HCT116 (cell line): ENCODE results near the gene THEMIS. TPM values are rescaled to one million over a fixed set of nuclear protein-coding genes. Genes with fewer than 3 reads are reported as not detected.

ENCODE experiments used
- ATAC-seq: fragments of 200-7000 bp; cut with Tn5 transposase; 2 replicates; pipeline ENCODE4 v1.9.1; 2020; ENCODE audit warnings: mild to moderate bottlenecking, moderate library complexity
- BruUV-seq: library from RNA; stranded (reverse); fragments of 400-500 nt; replicated peaks from 2 replicates; lab custom pipeline; 2021; lab: Mats Ljungman, UMichigan
- CTCF ChIA-PET: fragments of 300-600 bp; sonication (Branson Sonifier 250); formaldehyde crosslinking; loops from one replicate; lab custom pipeline; 2021; ENCODE audit warnings: antibody characterized with exemption; lab: Charles Lee
- POLR2A ChIA-PET: fragments of 300-600, 350-600 bp; sonication (Branson Sonifier 250); formaldehyde crosslinking; loops from one replicate; lab custom pipeline; 2021; ENCODE audit warnings: antibody characterized with exemption; lab: Charles Lee
- RAD21 ChIA-PET, 2 experiments: fragments of 300-600 bp; sonication (Branson Sonifier 250); formaldehyde crosslinking; loops; one replicate each; lab custom pipeline; 2023; ENCODE audit warnings: low total read pairs in 2 of 2; ENCODE audit not compliant: uncharacterized antibody in 2 of 2, unreplicated experiment in 2 of 2, low non-redundant PET in 1 of 2; lab: Charles Lee
- DNase-seq: peaks from one replicate; pipeline ENCODE4 v3.0.0-alpha.2; 2010; ENCODE audit warnings: low read depth, low spot score
- H2AFZ ChIP-seq: fragments of 200-600 bp; shearing (Covaris generic), sonication (generic); 2 replicates; pipeline ENCODE4 v1.6.1; 2017; ENCODE audit warnings: low read depth, mixed run types, mixed read lengths, antibody characterized with exemption, low read length; ENCODE audit not compliant: poor library complexity, severe bottlenecking
- H3K27ac ChIP-seq: 2 replicates; pipeline ENCODE4 v1.5.1; 2012; ENCODE audit warnings: low read depth, low read length
- H3K27me3 ChIP-seq: fragments of 200-600 bp; sonication (generic); 2 replicates; pipeline ENCODE4 v1.6.1; 2016; ENCODE audit warnings: mixed run types, low read length, mixed read lengths; ENCODE audit not compliant: insufficient read depth
- H3K36me3 ChIP-seq, 2 experiments: fragments of 200-500 bp in 1 of 2; fragments of 200-600 bp in 1 of 2; sonication (Bioruptor generic) in 1 of 2; sonication (generic) in 1 of 2; 2 replicates each; pipeline versions ENCODE4 v1.5.1 to v1.6.1; 2014 to 2016; ENCODE audit warnings: low read length in 2 of 2, inconsistent platforms in 1 of 2, mixed read lengths in 1 of 2, mixed run types in 1 of 2; ENCODE audit not compliant: insufficient read depth in 2 of 2, control insufficient read depth in 1 of 2
- H3K4me1 ChIP-seq, 2 experiments: fragments of 200-600 bp in 1 of 2; sonication (generic) in 1 of 2; 2 replicates each; pipeline versions ENCODE4 v1.5.1 to v1.6.1; 2012 to 2017; ENCODE audit warnings: low read length in 2 of 2, inconsistent platforms in 1 of 2, mild to moderate bottlenecking in 1 of 2, mixed read lengths in 1 of 2, mixed run types in 1 of 2, moderate library complexity in 1 of 2; ENCODE audit not compliant: insufficient read depth in 2 of 2, control insufficient read depth in 1 of 2
- H3K4me2 ChIP-seq: fragments of 200-600 bp; sonication (generic); 2 replicates; pipeline ENCODE4 v1.6.1; 2017; ENCODE audit warnings: mixed run types, low read length, mixed read lengths
- H3K4me3 ChIP-seq, 2 experiments: fragments of 200-600 bp in 1 of 2; sonication (generic) in 1 of 2; replicated peaks in 1 of 2; 2 replicates each; pipeline ENCODE4 v1.5.1; 2011 to 2016; ENCODE audit warnings: low read length in 2 of 2, control low read depth in 1 of 2, low read depth in 1 of 2, mild to moderate bottlenecking in 1 of 2, mixed read lengths in 1 of 2, mixed run types in 1 of 2
- H3K79me2 ChIP-seq: fragments of 200-600 bp; sonication (generic); 2 replicates; pipeline ENCODE4 v1.6.1; 2017; ENCODE audit warnings: mild to moderate bottlenecking, mixed run types, low read length, moderate library complexity, mixed read lengths; ENCODE audit not compliant: insufficient read depth
- H3K9ac ChIP-seq: fragments of 200-600 bp; sonication (generic); 2 replicates; pipeline ENCODE4 v1.6.1; 2016; ENCODE audit warnings: low read length, mixed read lengths
- H3K9me2 ChIP-seq: fragments of 200-600 bp; sonication (generic), shearing (Covaris generic); 2 replicates; pipeline ENCODE4 v1.6.1; 2017; ENCODE audit warnings: mixed run types, mild to moderate bottlenecking, moderate library complexity; ENCODE audit not compliant: insufficient read depth
- H3K9me3 ChIP-seq, 2 experiments: fragments of 200-500 bp in 1 of 2; fragments of 200-600 bp in 1 of 2; sonication (Bioruptor generic) in 1 of 2; sonication (generic) in 1 of 2; 2 replicates each; pipeline ENCODE4 v1.6.1; 2014 to 2017; ENCODE audit warnings: low read length in 2 of 2, mixed read lengths in 2 of 2, inconsistent platforms in 1 of 2, low read depth in 1 of 2, mild to moderate bottlenecking in 1 of 2, mixed run types in 1 of 2, moderate library complexity in 1 of 2; ENCODE audit not compliant: control insufficient read depth in 1 of 2, insufficient read depth in 1 of 2
- H4K20me1 ChIP-seq: fragments of 200-600 bp; sonication (generic), shearing (Covaris generic); 2 replicates; pipeline ENCODE4 v1.6.1; 2017; ENCODE audit warnings: mixed run types, mild to moderate bottlenecking, moderate library complexity; ENCODE audit not compliant: insufficient read depth
- ATF3 ChIP-seq: IDR thresholded peaks from 2 replicates; pipeline ENCODE4 v1.6.1; 2012
- CBX3 ChIP-seq: IDR thresholded peaks from 2 replicates; pipeline ENCODE4 v1.6.1; 2012; ENCODE audit warnings: low read depth
- CTCF ChIP-seq, 3 experiments: fragments of 200-600 bp in 1 of 3; sonication (generic) in 1 of 3; IDR thresholded peaks in 2 of 3; conservative IDR thresholded peaks in 1 of 3; 2 replicates each; pipeline ENCODE4 v1.5.1; 2012 to 2017; ENCODE audit warnings: low read depth in 2 of 3, low read length in 2 of 3, antibody characterized with exemption in 1 of 3, borderline replicate concordance in 1 of 3, control low read depth in 1 of 3, mild to moderate bottlenecking in 1 of 3, mixed read lengths in 1 of 3, mixed run types in 1 of 3, moderate library complexity in 1 of 3; ENCODE audit not compliant: insufficient read depth in 1 of 3
- EGR1 ChIP-seq: IDR thresholded peaks from 2 replicates; pipeline ENCODE4 v1.6.1; 2012; ENCODE audit warnings: low read depth
- ELF1 ChIP-seq: IDR thresholded peaks from 2 replicates; pipeline ENCODE4 v1.6.1; 2012; ENCODE audit warnings: low read depth, borderline replicate concordance
- FOSL1 ChIP-seq: IDR thresholded peaks from 2 replicates; pipeline ENCODE4 v1.6.1; 2012; ENCODE audit warnings: low read depth
- SP1 ChIP-seq: IDR thresholded peaks from 2 replicates; pipeline ENCODE4 v1.6.1; 2012; ENCODE audit warnings: low read depth
- ZBTB33 ChIP-seq: IDR thresholded peaks from 2 replicates; pipeline ENCODE4 v1.6.1; 2011; ENCODE audit warnings: mild to moderate bottlenecking, low read length, moderate library complexity; ENCODE audit not compliant: insufficient replicate concordance; ENCODE audit errors: extremely low read depth
- ZFX ChIP-seq: fragments of 450-650 bp; IDR thresholded peaks from 2 replicates; pipeline ENCODE4 v1.6.1; 2017
- intact Hi-C: fragments of 100-400 bp; cut with micrococcal nuclease; formaldehyde crosslinking; loops from 2 replicates; pipeline ENCODE4 v1.10.0; 2022
- total RNA-seq: library from RNA; stranded (reverse); gene quantifications from one replicate; pipeline ENCODE4 v1.2.1, GENCODE V29; 2021; ENCODE audit not compliant: unreplicated experiment

The THEMIS gene
- total RNA-seq, 1 experiment from 2014 or later = 0.20 TPM

- intact Hi-C loops = no loop called here
- DNase-seq (no peak), ATAC-seq (no peak)
- H3K79me2 ChIP-seq = no peaks in the 10 kb centered on the region
- H2AFZ ChIP-seq = no peak overlapping the region
- no peak overlapping the region for H3K27ac ChIP-seq
- H3K4me3 ChIP-seq = no peak overlapping the region
- H3K9me3 ChIP-seq = no peaks in the 10 kb centered on the region
- H3K36me3 ChIP-seq = no peaks in the 10 kb centered on the region
- 0 out of 2 replicates have a peak, but pooled peaks cover 5% of the 10 kb centered on the region for H3K9me2 ChIP-seq
- TF ChIP-seq ZFX = no peak
- no peak for TF ChIP-seq EGR1
- TF ChIP-seq ZBTB33 = no peak
- TF ChIP-seq FOSL1 = no peak
- no peak for TF ChIP-seq ATF3
- TF ChIP-seq SP1 = no peak
- TF ChIP-seq ELF1 = no peak
- TF ChIP-seq CBX3 = no peak
- ChIA-PET CTCF (interaction anchor here (2.0 kb wide), 1 partner anchor 10 kb away, joined by 9 read pairs; no protein-coding TSS in a partner anchor), RAD21 (no interaction called here), POLR2A (no interaction called here)
- H3K9ac ChIP-seq = no peak overlapping the region
- H4K20me1 ChIP-seq = no peaks in the 10 kb centered on the region
- no peaks in the 10 kb centered on the region for H3K4me1 ChIP-seq
- no peak overlapping the region for H3K4me2 ChIP-seq
- no TSS peak for BruUV-seq
- H3K27me3 ChIP-seq = no peaks in the 10 kb centered on the region
Measured at GRCh38 chr6:127845242-127845641, 55.6 kb downstream of the THEMIS start.

- 0 out of 2 replicates have a peak, but pooled peaks cover 5% of the 10 kb centered on the region for H3K9me2 ChIP-seq
- no peaks in the 10 kb centered on the region for H3K4me1 ChIP-seq
- no peaks in the 10 kb centered on the region for H3K36me3 ChIP-seq
- TF ChIP-seq ZFX (no peak), CTCF (IDR thresholded peaks at IDR 0.05 in 2 of 3, conservative IDR thresholded peaks at IDR 0.05 in 1 of 3; ENCODE audit: borderline replicate concordance in 1 of 3, insufficient read depth in 1 of 3, low read depth in 2 of 3, low read length in 2 of 3) (no peak), FOSL1 (no peak)
- H3K4me2 ChIP-seq = no peak overlapping the region
- no peaks in the 10 kb centered on the region for H3K79me2 ChIP-seq
- CTCF ChIA-PET = no interaction called here
- RAD21 ChIA-PET = no interaction called here
- no peaks in the 10 kb centered on the region for H4K20me1 ChIP-seq
- H3K27ac ChIP-seq = no peak overlapping the region
- no peak overlapping the region for H2AFZ ChIP-seq
- H3K9me3 ChIP-seq = no peaks in the 10 kb centered on the region
- H3K27me3 ChIP-seq = no peaks in the 10 kb centered on the region
- DNase-seq = no peak
- POLR2A ChIA-PET = no interaction called here
- intact Hi-C loops = loop anchor here (5.0 kb wide), 1 partner anchor 883 kb away; no protein-coding TSS in a partner anchor
- no peak for ATAC-seq
- BruUV-seq = no TSS peak
- H3K9ac ChIP-seq = no peak overlapping the region
- H3K4me3 ChIP-seq = no peak overlapping the region
Measured at GRCh38 chr6:127844529-127844928, 56.3 kb downstream of the THEMIS start.
